HCT116 (cell line): ENCODE data around the gene SMIM20. TPM values are rescaled to one million over a fixed set of nuclear protein-coding genes. Genes with fewer than 3 reads are reported as not detected.

Experiments used
- ATAC-seq: fragments of 200-7000 bp; cut with Tn5 transposase; 2 replicates; pipeline ENCODE4 v1.9.1; 2020; ENCODE audit warnings: mild to moderate bottlenecking, moderate library complexity
- BruUV-seq: library from RNA; stranded (reverse); fragments of 400-500 nt; replicated peaks from 2 replicates; lab custom pipeline; 2021; lab: Mats Ljungman, UMichigan
- CTCF ChIA-PET: fragments of 300-600 bp; sonication (Branson Sonifier 250); formaldehyde crosslinking; loops from one replicate; lab custom pipeline; 2021; ENCODE audit warnings: antibody characterized with exemption; lab: Charles Lee
- POLR2A ChIA-PET: fragments of 300-600, 350-600 bp; sonication (Branson Sonifier 250); formaldehyde crosslinking; loops from one replicate; lab custom pipeline; 2021; ENCODE audit warnings: antibody characterized with exemption; lab: Charles Lee
- RAD21 ChIA-PET, 2 experiments: fragments of 300-600 bp; sonication (Branson Sonifier 250); formaldehyde crosslinking; loops; one replicate each; lab custom pipeline; 2023; ENCODE audit warnings: low total read pairs in 2 of 2; ENCODE audit not compliant: uncharacterized antibody in 2 of 2, unreplicated experiment in 2 of 2, low non-redundant PET in 1 of 2; lab: Charles Lee
- DNase-seq: peaks from one replicate; pipeline ENCODE4 v3.0.0-alpha.2; 2010; ENCODE audit warnings: low read depth, low spot score
- H2AFZ ChIP-seq: fragments of 200-600 bp; shearing (Covaris generic), sonication (generic); 2 replicates; pipeline ENCODE4 v1.6.1; 2017; ENCODE audit warnings: low read depth, mixed run types, mixed read lengths, antibody characterized with exemption, low read length; ENCODE audit not compliant: poor library complexity, severe bottlenecking
- H3K27ac ChIP-seq: 2 replicates; pipeline ENCODE4 v1.5.1; 2012; ENCODE audit warnings: low read depth, low read length
- H3K27me3 ChIP-seq: fragments of 200-600 bp; sonication (generic); 2 replicates; pipeline ENCODE4 v1.6.1; 2016; ENCODE audit warnings: mixed run types, low read length, mixed read lengths; ENCODE audit not compliant: insufficient read depth
- H3K36me3 ChIP-seq, 2 experiments: fragments of 200-500 bp in 1 of 2; fragments of 200-600 bp in 1 of 2; sonication (Bioruptor generic) in 1 of 2; sonication (generic) in 1 of 2; 2 replicates each; pipeline versions ENCODE4 v1.5.1 to v1.6.1; 2014 to 2016; ENCODE audit warnings: low read length in 2 of 2, inconsistent platforms in 1 of 2, mixed read lengths in 1 of 2, mixed run types in 1 of 2; ENCODE audit not compliant: insufficient read depth in 2 of 2, control insufficient read depth in 1 of 2
- H3K4me1 ChIP-seq, 2 experiments: fragments of 200-600 bp in 1 of 2; sonication (generic) in 1 of 2; 2 replicates each; pipeline versions ENCODE4 v1.5.1 to v1.6.1; 2012 to 2017; ENCODE audit warnings: low read length in 2 of 2, inconsistent platforms in 1 of 2, mild to moderate bottlenecking in 1 of 2, mixed read lengths in 1 of 2, mixed run types in 1 of 2, moderate library complexity in 1 of 2; ENCODE audit not compliant: insufficient read depth in 2 of 2, control insufficient read depth in 1 of 2
- H3K4me2 ChIP-seq: fragments of 200-600 bp; sonication (generic); 2 replicates; pipeline ENCODE4 v1.6.1; 2017; ENCODE audit warnings: mixed run types, low read length, mixed read lengths
- H3K4me3 ChIP-seq, 2 experiments: fragments of 200-600 bp in 1 of 2; sonication (generic) in 1 of 2; replicated peaks in 1 of 2; 2 replicates each; pipeline ENCODE4 v1.5.1; 2011 to 2016; ENCODE audit warnings: low read length in 2 of 2, control low read depth in 1 of 2, low read depth in 1 of 2, mild to moderate bottlenecking in 1 of 2, mixed read lengths in 1 of 2, mixed run types in 1 of 2
- H3K79me2 ChIP-seq: fragments of 200-600 bp; sonication (generic); 2 replicates; pipeline ENCODE4 v1.6.1; 2017; ENCODE audit warnings: mild to moderate bottlenecking, mixed run types, low read length, moderate library complexity, mixed read lengths; ENCODE audit not compliant: insufficient read depth
- H3K9ac ChIP-seq: fragments of 200-600 bp; sonication (generic); 2 replicates; pipeline ENCODE4 v1.6.1; 2016; ENCODE audit warnings: low read length, mixed read lengths
- H3K9me2 ChIP-seq: fragments of 200-600 bp; sonication (generic), shearing (Covaris generic); 2 replicates; pipeline ENCODE4 v1.6.1; 2017; ENCODE audit warnings: mixed run types, mild to moderate bottlenecking, moderate library complexity; ENCODE audit not compliant: insufficient read depth
- H3K9me3 ChIP-seq, 2 experiments: fragments of 200-500 bp in 1 of 2; fragments of 200-600 bp in 1 of 2; sonication (Bioruptor generic) in 1 of 2; sonication (generic) in 1 of 2; 2 replicates each; pipeline ENCODE4 v1.6.1; 2014 to 2017; ENCODE audit warnings: low read length in 2 of 2, mixed read lengths in 2 of 2, inconsistent platforms in 1 of 2, low read depth in 1 of 2, mild to moderate bottlenecking in 1 of 2, mixed run types in 1 of 2, moderate library complexity in 1 of 2; ENCODE audit not compliant: control insufficient read depth in 1 of 2, insufficient read depth in 1 of 2
- H4K20me1 ChIP-seq: fragments of 200-600 bp; sonication (generic), shearing (Covaris generic); 2 replicates; pipeline ENCODE4 v1.6.1; 2017; ENCODE audit warnings: mixed run types, mild to moderate bottlenecking, moderate library complexity; ENCODE audit not compliant: insufficient read depth
- CBX3 ChIP-seq: IDR thresholded peaks from 2 replicates; pipeline ENCODE4 v1.6.1; 2012; ENCODE audit warnings: low read depth
- CEBPB ChIP-seq: IDR thresholded peaks from 2 replicates; pipeline ENCODE4 v1.6.1; 2012; ENCODE audit warnings: low read depth
- CTCF ChIP-seq, 3 experiments: fragments of 200-600 bp in 1 of 3; sonication (generic) in 1 of 3; IDR thresholded peaks in 2 of 3; conservative IDR thresholded peaks in 1 of 3; 2 replicates each; pipeline ENCODE4 v1.5.1; 2012 to 2017; ENCODE audit warnings: low read depth in 2 of 3, low read length in 2 of 3, antibody characterized with exemption in 1 of 3, borderline replicate concordance in 1 of 3, control low read depth in 1 of 3, mild to moderate bottlenecking in 1 of 3, mixed read lengths in 1 of 3, mixed run types in 1 of 3, moderate library complexity in 1 of 3; ENCODE audit not compliant: insufficient read depth in 1 of 3
- EGR1 ChIP-seq: IDR thresholded peaks from 2 replicates; pipeline ENCODE4 v1.6.1; 2012; ENCODE audit warnings: low read depth
- JUND ChIP-seq: IDR thresholded peaks from 2 replicates; pipeline ENCODE4 v1.6.1; 2012
- POLR2A ChIP-seq: IDR thresholded peaks from 2 replicates; pipeline ENCODE4 v1.7.0; 2011; ENCODE audit warnings: borderline replicate concordance; ENCODE audit not compliant: insufficient read depth, insufficient read length; ENCODE audit errors: extremely low read depth
- RAD21 ChIP-seq: IDR thresholded peaks from 2 replicates; pipeline ENCODE4 v1.6.1; 2012; ENCODE audit warnings: low read depth, mild to moderate bottlenecking
- SIN3A ChIP-seq: IDR thresholded peaks from 2 replicates; pipeline ENCODE4 v1.6.1; 2012; ENCODE audit warnings: low read depth
- SRF ChIP-seq: IDR thresholded peaks from 2 replicates; pipeline ENCODE4 v1.6.1; 2012; ENCODE audit warnings: low read depth
- TCF7L2 ChIP-seq: IDR thresholded peaks from 2 replicates; pipeline ENCODE4 v1.7.0; 2011; ENCODE audit warnings: borderline replicate concordance, inconsistent platforms; ENCODE audit not compliant: insufficient read depth, insufficient read length; ENCODE audit errors: extremely low read depth
- intact Hi-C: fragments of 100-400 bp; cut with micrococcal nuclease; formaldehyde crosslinking; loops from 2 replicates; pipeline ENCODE4 v1.10.0; 2022
- total RNA-seq: library from RNA; stranded (reverse); gene quantifications from one replicate; pipeline ENCODE4 v1.2.1, GENCODE V29; 2021; ENCODE audit not compliant: unreplicated experiment
- TF ChIP-seq, protein P1 (sequence below): IDR thresholded peaks from 2 replicates; pipeline ENCODE4 v1.6.1; 2012; ENCODE audit warnings: low read depth
- TF ChIP-seq, protein P2 (sequence below): IDR thresholded peaks from 2 replicates; pipeline ENCODE4 v1.6.1; 2012

SMIM20 gene
- total RNA-seq, 1 experiment from 2014 or later: 36.9 TPM

DNA sequence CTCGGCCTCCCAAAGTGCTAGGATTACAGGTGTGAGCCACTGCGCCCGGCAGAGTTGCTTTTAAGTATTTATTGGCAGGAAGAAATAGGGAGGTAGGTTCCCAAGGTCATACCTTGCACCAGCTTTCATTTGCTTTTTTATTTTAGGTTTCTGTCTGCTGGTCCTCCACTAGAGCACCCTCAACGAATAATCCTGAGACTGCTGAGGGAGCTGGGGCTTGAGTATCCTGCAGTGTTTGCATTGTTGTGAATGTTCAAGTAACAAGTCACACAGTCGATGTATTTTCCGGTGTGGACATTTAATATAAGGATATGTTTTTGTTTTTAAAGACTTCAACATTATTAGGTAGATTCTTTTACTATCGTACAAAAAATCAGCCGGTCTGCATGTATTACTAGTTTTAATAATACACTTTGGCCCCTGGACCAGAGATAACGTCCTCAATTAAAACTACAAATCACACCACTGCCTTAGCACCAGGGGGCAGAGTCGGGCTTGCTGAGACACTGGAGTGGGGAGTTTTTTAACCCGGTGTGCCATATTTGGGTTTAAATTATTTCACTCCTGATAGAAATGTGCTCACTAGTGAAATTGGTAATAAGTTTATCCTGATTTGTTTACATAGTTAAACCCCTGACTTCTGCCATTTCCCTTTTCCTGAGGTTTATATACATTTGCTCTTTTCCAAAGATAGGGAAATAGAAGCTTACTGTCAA lies 11.6 kb downstream of the SMIM20 start:
- Histone ChIP-seq H3K27me3 (no peaks in the 10 kb centered on the region), H4K20me1 (0 out of 2 replicates have a peak, but pooled peaks cover 7% of the 10 kb centered on the region), H3K36me3 (0 out of 4 replicates have a peak, but pooled peaks cover 0 to 3% of the 10 kb centered on the region in 2 experiments), H3K9me3 (no peaks in the 10 kb centered on the region), H3K9ac (no peak overlapping the region), H3K4me2 (no peak overlapping the region), H3K27ac (no peak overlapping the region), H3K4me1 (no peaks in the 10 kb centered on the region), H3K9me2 (no peaks in the 10 kb centered on the region), H2AFZ (no peak overlapping the region), H3K4me3 (no peak overlapping the region), H3K79me2 (peaks cover 26% of the 10 kb centered on the region)
- TF ChIP-seq SIN3A (no peak), RAD21 (peak; percentile 68), CTCF (IDR thresholded peaks at IDR 0.05 in 2 of 3, conservative IDR thresholded peaks at IDR 0.05 in 1 of 3; ENCODE audit: borderline replicate concordance in 1 of 3, insufficient read depth in 1 of 3, low read depth in 2 of 3, low read length in 2 of 3) (peak; percentile 43 to 72 (median 72); a peak in 5 of 6 replicates), SRF (peak; percentile 55)
- no TSS peak for BruUV-seq
- DNase-seq (peak; percentile 35), ATAC-seq (peak; percentile 87)
- CTCF ChIA-PET: interaction anchor here (1.4 to 1.8 kb wide), 2 partner anchors 9 to 12 kb away, joined by 5 to 6 read pairs; partner anchors contain the start of gene SMIM20
- POLR2A ChIA-PET: no interaction called here
- RAD21 ChIA-PET: no interaction called here
- intact Hi-C loops: loop anchor here (5.0 to 10.0 kb wide), 2 partner anchors 409 to 487 kb away; no protein-coding TSS in a partner anchor

GRCh38 chr4:25926462-25926861 lies 12.4 kb downstream of the SMIM20 start:
- no peak for ATAC-seq
- intact Hi-C loops: loop anchor here (5.0 to 10.0 kb wide), 2 partner anchors 408 to 486 kb away; no protein-coding TSS in a partner anchor
- POLR2A ChIA-PET: no interaction called here
- TF ChIP-seq, protein P1, sequence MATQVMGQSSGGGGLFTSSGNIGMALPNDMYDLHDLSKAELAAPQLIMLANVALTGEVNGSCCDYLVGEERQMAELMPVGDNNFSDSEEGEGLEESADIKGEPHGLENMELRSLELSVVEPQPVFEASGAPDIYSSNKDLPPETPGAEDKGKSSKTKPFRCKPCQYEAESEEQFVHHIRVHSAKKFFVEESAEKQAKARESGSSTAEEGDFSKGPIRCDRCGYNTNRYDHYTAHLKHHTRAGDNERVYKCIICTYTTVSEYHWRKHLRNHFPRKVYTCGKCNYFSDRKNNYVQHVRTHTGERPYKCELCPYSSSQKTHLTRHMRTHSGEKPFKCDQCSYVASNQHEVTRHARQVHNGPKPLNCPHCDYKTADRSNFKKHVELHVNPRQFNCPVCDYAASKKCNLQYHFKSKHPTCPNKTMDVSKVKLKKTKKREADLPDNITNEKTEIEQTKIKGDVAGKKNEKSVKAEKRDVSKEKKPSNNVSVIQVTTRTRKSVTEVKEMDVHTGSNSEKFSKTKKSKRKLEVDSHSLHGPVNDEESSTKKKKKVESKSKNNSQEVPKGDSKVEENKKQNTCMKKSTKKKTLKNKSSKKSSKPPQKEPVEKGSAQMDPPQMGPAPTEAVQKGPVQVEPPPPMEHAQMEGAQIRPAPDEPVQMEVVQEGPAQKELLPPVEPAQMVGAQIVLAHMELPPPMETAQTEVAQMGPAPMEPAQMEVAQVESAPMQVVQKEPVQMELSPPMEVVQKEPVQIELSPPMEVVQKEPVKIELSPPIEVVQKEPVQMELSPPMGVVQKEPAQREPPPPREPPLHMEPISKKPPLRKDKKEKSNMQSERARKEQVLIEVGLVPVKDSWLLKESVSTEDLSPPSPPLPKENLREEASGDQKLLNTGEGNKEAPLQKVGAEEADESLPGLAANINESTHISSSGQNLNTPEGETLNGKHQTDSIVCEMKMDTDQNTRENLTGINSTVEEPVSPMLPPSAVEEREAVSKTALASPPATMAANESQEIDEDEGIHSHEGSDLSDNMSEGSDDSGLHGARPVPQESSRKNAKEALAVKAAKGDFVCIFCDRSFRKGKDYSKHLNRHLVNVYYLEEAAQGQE: no peak
- TF ChIP-seq CBX3 (no peak), CEBPB (no peak), EGR1 (no peak), TCF7L2 (no peak), JUND (no peak), POLR2A (no peak)
- TF ChIP-seq, protein P2, sequence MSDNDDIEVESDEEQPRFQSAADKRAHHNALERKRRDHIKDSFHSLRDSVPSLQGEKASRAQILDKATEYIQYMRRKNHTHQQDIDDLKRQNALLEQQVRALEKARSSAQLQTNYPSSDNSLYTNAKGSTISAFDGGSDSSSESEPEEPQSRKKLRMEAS: no peak

More at GRCh38 chr4:25926462-25926861, 12.4 kb downstream of the SMIM20 start:
- no peak for DNase-seq
- Histone ChIP-seq H3K9me2 (no peaks in the 10 kb centered on the region), H2AFZ (no peak overlapping the region), H3K36me3 (0 out of 4 replicates have a peak, but pooled peaks cover 0 to 3% of the 10 kb centered on the region in 2 experiments), H3K79me2 (peaks cover 19% of the 10 kb centered on the region), H3K27me3 (no peaks in the 10 kb centered on the region), H3K9ac (no peak overlapping the region), H3K4me3 (no peak overlapping the region), H3K9me3 (no peaks in the 10 kb centered on the region), H4K20me1 (0 out of 2 replicates have a peak, but pooled peaks cover 7% of the 10 kb centered on the region), H3K4me2 (no peak overlapping the region), H3K27ac (no peak overlapping the region), H3K4me1 (no peaks in the 10 kb centered on the region)
- RAD21 ChIA-PET: no interaction called here
- CTCF ChIA-PET: interaction anchor here (1.4 to 1.8 kb wide), 2 partner anchors 8 to 13 kb away, joined by 5 to 6 read pairs; partner anchors contain the start of gene SMIM20
- BruUV-seq: no TSS peak
